ENCODE measurements around the gene TPRN. TPM values are rescaled to one million over a fixed set of nuclear protein-coding genes. Genes with fewer than 3 reads are reported as not detected.

Gene TPRN
- total and polyA plus RNA-seq, 9 of the 15 experiments (the other 6 are each of a cell fraction or from before 2014, with no cell fraction given) = 0.31 to 31.9 (median 4.4) TPM

DNA sequence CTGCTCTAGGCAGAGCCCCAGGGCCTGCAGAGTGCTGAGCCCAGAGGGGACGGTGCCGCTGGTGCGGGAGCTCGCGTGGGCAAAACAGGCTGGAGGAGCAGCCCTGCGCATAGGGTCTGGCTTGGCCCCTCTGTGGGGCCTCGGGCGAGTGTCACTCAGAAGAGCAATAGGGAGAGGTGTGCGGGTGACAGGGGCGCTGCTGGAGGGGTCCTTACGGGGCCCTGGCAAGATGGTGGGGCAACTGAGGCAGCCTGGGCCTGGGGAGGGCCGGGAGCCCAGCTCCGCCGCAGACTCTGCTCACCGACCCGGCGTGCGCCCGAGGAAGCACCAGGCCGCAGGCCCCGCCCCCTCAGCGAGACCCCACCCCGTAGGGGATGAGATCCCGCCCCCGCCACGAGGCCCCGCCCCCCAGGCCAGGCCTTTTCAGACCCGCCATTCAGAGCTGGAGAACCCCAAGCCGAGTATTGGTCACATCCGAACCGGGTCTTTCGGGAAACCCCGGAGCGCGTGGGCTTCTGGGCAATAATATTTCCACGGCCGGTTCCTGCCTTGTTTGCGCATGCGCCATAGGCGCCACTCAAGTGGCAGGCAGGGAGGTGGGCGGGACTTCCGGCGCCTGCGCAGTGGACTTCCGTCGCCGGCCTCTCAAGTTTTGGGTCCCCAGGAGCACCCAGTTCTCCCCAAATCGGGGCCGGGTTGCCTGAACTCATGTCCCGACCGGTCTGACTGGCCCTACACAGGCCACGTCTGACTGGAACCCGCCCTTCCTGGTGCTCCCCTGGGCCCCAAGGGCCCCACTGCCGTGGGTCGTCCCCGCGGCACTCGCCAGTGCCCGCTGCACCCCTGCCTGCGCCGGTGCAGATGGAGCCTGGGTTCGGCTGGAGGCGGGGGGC is 22.8 kb upstream of the TPRN start (continued):
- TF ChIP-seq, protein P1, sequence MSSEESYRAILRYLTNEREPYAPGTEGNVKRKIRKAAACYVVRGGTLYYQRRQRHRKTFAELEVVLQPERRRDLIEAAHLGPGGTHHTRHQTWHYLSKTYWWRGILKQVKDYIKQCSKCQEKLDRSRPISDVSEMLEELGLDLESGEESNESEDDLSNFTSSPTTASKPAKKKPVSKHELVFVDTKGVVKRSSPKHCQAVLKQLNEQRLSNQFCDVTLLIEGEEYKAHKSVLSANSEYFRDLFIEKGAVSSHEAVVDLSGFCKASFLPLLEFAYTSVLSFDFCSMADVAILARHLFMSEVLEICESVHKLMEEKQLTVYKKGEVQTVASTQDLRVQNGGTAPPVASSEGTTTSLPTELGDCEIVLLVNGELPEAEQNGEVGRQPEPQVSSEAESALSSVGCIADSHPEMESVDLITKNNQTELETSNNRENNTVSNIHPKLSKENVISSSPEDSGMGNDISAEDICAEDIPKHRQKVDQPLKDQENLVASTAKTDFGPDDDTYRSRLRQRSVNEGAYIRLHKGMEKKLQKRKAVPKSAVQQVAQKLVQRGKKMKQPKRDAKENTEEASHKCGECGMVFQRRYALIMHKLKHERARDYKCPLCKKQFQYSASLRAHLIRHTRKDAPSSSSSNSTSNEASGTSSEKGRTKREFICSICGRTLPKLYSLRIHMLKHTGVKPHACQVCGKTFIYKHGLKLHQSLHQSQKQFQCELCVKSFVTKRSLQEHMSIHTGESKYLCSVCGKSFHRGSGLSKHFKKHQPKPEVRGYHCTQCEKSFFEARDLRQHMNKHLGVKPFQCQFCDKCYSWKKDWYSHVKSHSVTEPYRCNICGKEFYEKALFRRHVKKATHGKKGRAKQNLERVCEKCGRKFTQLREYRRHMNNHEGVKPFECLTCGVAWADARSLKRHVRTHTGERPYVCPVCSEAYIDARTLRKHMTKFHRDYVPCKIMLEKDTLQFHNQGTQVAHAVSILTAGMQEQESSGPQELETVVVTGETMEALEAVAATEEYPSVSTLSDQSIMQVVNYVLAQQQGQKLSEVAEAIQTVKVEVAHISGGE (CRISPR knock-in tag; IDR thresholded peaks at IDR 0.05) = peak; percentile 80 to 98 (median 96)
- TF ChIP-seq POLR2AphosphoS5 (IDR thresholded peaks at IDR 0.05; ENCODE audit: control insufficient read depth, insufficient read depth, low read depth, low read length) (peak; percentile 39; the same call in 1 of the 2 replicates), RBBP5 (IDR thresholded peaks at IDR 0.05; ENCODE audit: borderline replicate concordance, insufficient read depth, low read length, poor library complexity, severe bottlenecking) (no peak), ELF1 (tag; IDR thresholded peaks at IDR 0.05) (no peak), POLR2B (IDR thresholded peaks at IDR 0.05; ENCODE audit: low read depth, partially characterized antibody) (peak; percentile 84), EP300 (IDR thresholded peaks at IDR 0.05; ENCODE audit: low read length) (no peak; the same call in 1 of the 2 replicates), PCBP1 (IDR thresholded peaks at IDR 0.05; ENCODE audit: low read depth, low read length, poor library complexity, severe bottlenecking) (no peak), SMARCE1 (IDR thresholded peaks at IDR 0.05) (no peak), ZFPM2 (CRISPR knock-in tag; IDR thresholded peaks at IDR 0.05) (0 out of 2 replicates have a peak, but pooled peaks have one; percentile 31), MBD2 (IDR thresholded peaks at IDR 0.05; ENCODE audit: borderline replicate concordance, low read depth) (no peak), ZBTB7A (IDR thresholded peaks at IDR 0.05; ENCODE audit: borderline replicate concordance, control insufficient read depth, low read depth, low read length) (peak; percentile 50), ZNF143 (CRISPR knock-in tag; IDR thresholded peaks at IDR 0.05) (peak; percentile 75), SIN3B (IDR thresholded peaks at IDR 0.05; ENCODE audit: low read depth) (peak; percentile 81)
- TF ChIP-seq, protein P2, sequence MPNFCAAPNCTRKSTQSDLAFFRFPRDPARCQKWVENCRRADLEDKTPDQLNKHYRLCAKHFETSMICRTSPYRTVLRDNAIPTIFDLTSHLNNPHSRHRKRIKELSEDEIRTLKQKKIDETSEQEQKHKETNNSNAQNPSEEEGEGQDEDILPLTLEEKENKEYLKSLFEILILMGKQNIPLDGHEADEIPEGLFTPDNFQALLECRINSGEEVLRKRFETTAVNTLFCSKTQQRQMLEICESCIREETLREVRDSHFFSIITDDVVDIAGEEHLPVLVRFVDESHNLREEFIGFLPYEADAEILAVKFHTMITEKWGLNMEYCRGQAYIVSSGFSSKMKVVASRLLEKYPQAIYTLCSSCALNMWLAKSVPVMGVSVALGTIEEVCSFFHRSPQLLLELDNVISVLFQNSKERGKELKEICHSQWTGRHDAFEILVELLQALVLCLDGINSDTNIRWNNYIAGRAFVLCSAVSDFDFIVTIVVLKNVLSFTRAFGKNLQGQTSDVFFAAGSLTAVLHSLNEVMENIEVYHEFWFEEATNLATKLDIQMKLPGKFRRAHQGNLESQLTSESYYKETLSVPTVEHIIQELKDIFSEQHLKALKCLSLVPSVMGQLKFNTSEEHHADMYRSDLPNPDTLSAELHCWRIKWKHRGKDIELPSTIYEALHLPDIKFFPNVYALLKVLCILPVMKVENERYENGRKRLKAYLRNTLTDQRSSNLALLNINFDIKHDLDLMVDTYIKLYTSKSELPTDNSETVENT (CRISPR knock-in tag; IDR thresholded peaks at IDR 0.05) = peak; percentile 64; the same call in 1 of the 2 replicates
- TF ChIP-seq, protein P3, sequence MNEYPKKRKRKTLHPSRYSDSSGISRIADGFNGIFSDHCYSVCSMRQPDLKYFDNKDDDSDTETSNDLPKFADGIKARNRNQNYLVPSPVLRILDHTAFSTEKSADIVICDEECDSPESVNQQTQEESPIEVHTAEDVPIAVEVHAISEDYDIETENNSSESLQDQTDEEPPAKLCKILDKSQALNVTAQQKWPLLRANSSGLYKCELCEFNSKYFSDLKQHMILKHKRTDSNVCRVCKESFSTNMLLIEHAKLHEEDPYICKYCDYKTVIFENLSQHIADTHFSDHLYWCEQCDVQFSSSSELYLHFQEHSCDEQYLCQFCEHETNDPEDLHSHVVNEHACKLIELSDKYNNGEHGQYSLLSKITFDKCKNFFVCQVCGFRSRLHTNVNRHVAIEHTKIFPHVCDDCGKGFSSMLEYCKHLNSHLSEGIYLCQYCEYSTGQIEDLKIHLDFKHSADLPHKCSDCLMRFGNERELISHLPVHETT (CRISPR knock-in tag; conservative IDR thresholded peaks at IDR 0.05 in 1 of 2, IDR thresholded peaks at IDR 0.05 in 1 of 2) = peak in 1 of 2 experiments; percentile 85; a peak in 2 of 4 replicates
- TF ChIP-seq, protein P4, sequence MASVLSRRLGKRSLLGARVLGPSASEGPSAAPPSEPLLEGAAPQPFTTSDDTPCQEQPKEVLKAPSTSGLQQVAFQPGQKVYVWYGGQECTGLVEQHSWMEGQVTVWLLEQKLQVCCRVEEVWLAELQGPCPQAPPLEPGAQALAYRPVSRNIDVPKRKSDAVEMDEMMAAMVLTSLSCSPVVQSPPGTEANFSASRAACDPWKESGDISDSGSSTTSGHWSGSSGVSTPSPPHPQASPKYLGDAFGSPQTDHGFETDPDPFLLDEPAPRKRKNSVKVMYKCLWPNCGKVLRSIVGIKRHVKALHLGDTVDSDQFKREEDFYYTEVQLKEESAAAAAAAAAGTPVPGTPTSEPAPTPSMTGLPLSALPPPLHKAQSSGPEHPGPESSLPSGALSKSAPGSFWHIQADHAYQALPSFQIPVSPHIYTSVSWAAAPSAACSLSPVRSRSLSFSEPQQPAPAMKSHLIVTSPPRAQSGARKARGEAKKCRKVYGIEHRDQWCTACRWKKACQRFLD (CRISPR knock-in tag; IDR thresholded peaks at IDR 0.05) = 0 out of 2 replicates have a peak, but pooled peaks have one; percentile 4
